ENCODE measurements around the gene SIAH1.

DNA sequence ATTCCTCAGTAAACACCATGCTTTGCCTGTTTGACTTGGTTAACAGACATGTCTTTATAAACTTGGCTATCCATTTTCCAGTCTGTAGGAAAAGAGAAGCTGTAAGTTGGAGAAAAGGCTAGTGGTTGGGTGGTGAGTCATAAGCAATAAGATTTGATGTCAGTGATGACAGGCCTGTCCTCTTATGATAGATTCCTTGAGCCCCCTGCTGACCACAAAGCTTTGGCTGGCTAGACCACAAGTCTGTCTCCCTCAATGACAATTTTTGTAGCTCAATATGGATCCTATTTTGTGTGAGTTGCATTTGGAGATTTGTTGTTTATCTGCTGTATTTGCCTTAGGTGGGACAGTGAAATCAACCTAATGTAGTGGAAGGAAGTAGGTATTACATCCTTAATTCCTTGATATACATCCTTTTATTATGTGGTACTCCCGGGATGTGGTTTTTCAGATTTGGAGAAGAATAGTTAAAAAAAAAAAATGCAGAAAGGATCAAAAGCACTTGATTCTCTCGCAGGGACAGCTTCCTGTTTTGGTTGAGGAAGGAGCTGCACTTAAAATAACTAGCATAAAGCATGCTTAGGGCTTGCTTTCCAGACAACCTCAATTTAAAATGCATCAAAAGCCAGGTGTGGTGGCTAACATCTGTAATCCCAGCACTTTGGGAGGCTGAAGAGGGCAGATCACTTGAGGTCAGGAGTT is 67.4 kb downstream of the SIAH1 start:
- TF ChIP-seq, protein P1, sequence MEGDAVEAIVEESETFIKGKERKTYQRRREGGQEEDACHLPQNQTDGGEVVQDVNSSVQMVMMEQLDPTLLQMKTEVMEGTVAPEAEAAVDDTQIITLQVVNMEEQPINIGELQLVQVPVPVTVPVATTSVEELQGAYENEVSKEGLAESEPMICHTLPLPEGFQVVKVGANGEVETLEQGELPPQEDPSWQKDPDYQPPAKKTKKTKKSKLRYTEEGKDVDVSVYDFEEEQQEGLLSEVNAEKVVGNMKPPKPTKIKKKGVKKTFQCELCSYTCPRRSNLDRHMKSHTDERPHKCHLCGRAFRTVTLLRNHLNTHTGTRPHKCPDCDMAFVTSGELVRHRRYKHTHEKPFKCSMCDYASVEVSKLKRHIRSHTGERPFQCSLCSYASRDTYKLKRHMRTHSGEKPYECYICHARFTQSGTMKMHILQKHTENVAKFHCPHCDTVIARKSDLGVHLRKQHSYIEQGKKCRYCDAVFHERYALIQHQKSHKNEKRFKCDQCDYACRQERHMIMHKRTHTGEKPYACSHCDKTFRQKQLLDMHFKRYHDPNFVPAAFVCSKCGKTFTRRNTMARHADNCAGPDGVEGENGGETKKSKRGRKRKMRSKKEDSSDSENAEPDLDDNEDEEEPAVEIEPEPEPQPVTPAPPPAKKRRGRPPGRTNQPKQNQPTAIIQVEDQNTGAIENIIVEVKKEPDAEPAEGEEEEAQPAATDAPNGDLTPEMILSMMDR (conservative IDR thresholded peaks at IDR 0.05) = no peak
- no peak for TF ChIP-seq EZH2 (IDR thresholded peaks at IDR 0.05; ENCODE audit: low read depth)

All from PC-9 (cell line).